ENCODE results near the gene ATL2.

The ATL2 gene

DNA sequence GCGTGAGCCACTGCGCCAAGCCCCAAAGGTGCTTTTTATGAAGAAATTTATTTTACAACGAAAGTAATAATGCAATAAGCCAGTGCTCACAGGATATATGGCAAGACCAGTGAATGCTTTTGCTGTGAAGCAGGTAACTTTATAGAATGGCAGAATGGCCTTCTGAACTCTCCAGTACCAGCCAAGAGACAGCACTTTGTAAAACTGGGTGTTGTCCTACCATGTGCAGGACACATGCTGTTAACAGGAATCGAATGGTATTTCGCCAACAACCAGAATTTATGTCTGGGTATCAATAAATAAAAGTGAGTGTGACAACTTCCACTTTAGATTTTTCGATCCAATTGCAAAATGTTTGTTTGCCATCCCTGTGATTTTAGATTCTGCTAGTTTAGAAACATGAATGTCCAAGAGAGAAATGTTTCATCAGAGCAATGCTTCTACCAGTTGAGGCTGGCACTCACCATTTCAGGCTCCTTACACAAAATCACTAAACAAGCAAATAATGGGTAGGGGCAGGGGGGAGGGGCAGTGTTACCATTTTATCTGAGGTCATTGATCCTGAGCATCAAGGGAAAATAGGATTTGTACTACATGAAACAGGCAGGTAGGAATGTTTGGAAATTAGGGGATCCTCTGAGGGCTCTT, 95.9 kb downstream of the ATL2 start:
- ChIA-PET CTCF (interaction anchor here (0.6 to 0.7 kb wide), 2 partner anchors 11 to 34 kb away, joined by 3 to 4 read pairs; no protein-coding TSS in a partner anchor), POLR2A (no interaction called here)
- Histone ChIP-seq H3K4me3 (ENCODE audit: low read depth, low read length) (no peak overlapping the region), H3K36me3 (ENCODE audit: control insufficient read depth in 2 of 2, insufficient read depth in 1 of 2, low read length in 2 of 2) (no peaks in the 10 kb centered on the region), H3K27ac (ENCODE audit: extremely low read depth, low read depth, low read length) (no peak overlapping the region), H3K4me1 (ENCODE audit: control insufficient read depth, insufficient read depth, low read length) (no peaks in the 10 kb centered on the region), H3K9me3 (ENCODE audit: control insufficient read depth, insufficient read depth, low read depth, low read length) (no peaks in the 10 kb centered on the region)
- TF ChIP-seq ZSCAN23 (tag by site-specific recombination; IDR thresholded peaks at IDR 0.05): no peak
- TF ChIP-seq ZBTB17 (tag by site-specific recombination; IDR thresholded peaks at IDR 0.05): no peak
- TF ChIP-seq SETDB1 (IDR thresholded peaks at IDR 0.05; ENCODE audit: insufficient read length, low read length): no peak
- TF ChIP-seq ZNF621 (tag by site-specific recombination; IDR thresholded peaks at IDR 0.05): no peak
- TF ChIP-seq, protein P1, sequence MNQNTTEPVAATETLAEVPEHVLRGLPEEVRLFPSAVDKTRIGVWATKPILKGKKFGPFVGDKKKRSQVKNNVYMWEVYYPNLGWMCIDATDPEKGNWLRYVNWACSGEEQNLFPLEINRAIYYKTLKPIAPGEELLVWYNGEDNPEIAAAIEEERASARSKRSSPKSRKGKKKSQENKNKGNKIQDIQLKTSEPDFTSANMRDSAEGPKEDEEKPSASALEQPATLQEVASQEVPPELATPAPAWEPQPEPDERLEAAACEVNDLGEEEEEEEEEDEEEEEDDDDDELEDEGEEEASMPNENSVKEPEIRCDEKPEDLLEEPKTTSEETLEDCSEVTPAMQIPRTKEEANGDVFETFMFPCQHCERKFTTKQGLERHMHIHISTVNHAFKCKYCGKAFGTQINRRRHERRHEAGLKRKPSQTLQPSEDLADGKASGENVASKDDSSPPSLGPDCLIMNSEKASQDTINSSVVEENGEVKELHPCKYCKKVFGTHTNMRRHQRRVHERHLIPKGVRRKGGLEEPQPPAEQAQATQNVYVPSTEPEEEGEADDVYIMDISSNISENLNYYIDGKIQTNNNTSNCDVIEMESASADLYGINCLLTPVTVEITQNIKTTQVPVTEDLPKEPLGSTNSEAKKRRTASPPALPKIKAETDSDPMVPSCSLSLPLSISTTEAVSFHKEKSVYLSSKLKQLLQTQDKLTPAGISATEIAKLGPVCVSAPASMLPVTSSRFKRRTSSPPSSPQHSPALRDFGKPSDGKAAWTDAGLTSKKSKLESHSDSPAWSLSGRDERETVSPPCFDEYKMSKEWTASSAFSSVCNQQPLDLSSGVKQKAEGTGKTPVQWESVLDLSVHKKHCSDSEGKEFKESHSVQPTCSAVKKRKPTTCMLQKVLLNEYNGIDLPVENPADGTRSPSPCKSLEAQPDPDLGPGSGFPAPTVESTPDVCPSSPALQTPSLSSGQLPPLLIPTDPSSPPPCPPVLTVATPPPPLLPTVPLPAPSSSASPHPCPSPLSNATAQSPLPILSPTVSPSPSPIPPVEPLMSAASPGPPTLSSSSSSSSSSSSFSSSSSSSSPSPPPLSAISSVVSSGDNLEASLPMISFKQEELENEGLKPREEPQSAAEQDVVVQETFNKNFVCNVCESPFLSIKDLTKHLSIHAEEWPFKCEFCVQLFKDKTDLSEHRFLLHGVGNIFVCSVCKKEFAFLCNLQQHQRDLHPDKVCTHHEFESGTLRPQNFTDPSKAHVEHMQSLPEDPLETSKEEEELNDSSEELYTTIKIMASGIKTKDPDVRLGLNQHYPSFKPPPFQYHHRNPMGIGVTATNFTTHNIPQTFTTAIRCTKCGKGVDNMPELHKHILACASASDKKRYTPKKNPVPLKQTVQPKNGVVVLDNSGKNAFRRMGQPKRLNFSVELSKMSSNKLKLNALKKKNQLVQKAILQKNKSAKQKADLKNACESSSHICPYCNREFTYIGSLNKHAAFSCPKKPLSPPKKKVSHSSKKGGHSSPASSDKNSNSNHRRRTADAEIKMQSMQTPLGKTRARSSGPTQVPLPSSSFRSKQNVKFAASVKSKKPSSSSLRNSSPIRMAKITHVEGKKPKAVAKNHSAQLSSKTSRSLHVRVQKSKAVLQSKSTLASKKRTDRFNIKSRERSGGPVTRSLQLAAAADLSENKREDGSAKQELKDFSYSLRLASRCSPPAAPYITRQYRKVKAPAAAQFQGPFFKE (tag by site-specific recombination; IDR thresholded peaks at IDR 0.05; ENCODE audit: borderline replicate concordance): no peak
- no peak for TF ChIP-seq ZNF510 (tag by site-specific recombination; IDR thresholded peaks at IDR 0.05; ENCODE audit: insufficient replicate concordance)
- TF ChIP-seq ZNF292 (tag by site-specific recombination; IDR thresholded peaks at IDR 0.05; ENCODE audit: borderline replicate concordance, low read depth): no peak
- TF ChIP-seq MYNN (tag by site-specific recombination; IDR thresholded peaks at IDR 0.05; ENCODE audit: borderline replicate concordance): no peak
- TF ChIP-seq, protein P2, sequence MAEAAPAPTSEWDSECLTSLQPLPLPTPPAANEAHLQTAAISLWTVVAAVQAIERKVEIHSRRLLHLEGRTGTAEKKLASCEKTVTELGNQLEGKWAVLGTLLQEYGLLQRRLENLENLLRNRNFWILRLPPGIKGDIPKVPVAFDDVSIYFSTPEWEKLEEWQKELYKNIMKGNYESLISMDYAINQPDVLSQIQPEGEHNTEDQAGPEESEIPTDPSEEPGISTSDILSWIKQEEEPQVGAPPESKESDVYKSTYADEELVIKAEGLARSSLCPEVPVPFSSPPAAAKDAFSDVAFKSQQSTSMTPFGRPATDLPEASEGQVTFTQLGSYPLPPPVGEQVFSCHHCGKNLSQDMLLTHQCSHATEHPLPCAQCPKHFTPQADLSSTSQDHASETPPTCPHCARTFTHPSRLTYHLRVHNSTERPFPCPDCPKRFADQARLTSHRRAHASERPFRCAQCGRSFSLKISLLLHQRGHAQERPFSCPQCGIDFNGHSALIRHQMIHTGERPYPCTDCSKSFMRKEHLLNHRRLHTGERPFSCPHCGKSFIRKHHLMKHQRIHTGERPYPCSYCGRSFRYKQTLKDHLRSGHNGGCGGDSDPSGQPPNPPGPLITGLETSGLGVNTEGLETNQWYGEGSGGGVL (tag by site-specific recombination; IDR thresholded peaks at IDR 0.05): no peak
- TF ChIP-seq ZNF549 (tag by site-specific recombination; IDR thresholded peaks at IDR 0.05): no peak
- no peak for TF ChIP-seq ZNF112 (tag by site-specific recombination; IDR thresholded peaks at IDR 0.05)
- TF ChIP-seq YY1 (tag by site-specific recombination; IDR thresholded peaks at IDR 0.05): no peak
- no peak for TF ChIP-seq GFI1B (tag by site-specific recombination; IDR thresholded peaks at IDR 0.05)
- no peak for TF ChIP-seq ZNF175 (tag by site-specific recombination; IDR thresholded peaks at IDR 0.05)
- no peak for TF ChIP-seq ZNF302 (tag by site-specific recombination; IDR thresholded peaks at IDR 0.05; ENCODE audit: low read depth)
- no peak for TF ChIP-seq ZNF157 (tag by site-specific recombination; IDR thresholded peaks at IDR 0.05)
- TF ChIP-seq ZNF654 (tag by site-specific recombination; IDR thresholded peaks at IDR 0.05; ENCODE audit: low read depth): no peak
- TF ChIP-seq TRIM28 (IDR thresholded peaks at IDR 0.05; ENCODE audit: borderline replicate concordance, low read length): no peak
- no peak for TF ChIP-seq ZNF248 (tag by site-specific recombination; IDR thresholded peaks at IDR 0.05)

Data from HEK293 (cell line).